ENCODE data around the gene NOXRED1. TPM values are rescaled to one million over a fixed set of nuclear protein-coding genes. Genes with fewer than 3 reads are reported as not detected.
"Not testable (repeated sequence)": the region's sequence is repeated elsewhere in the genome, so short reads cannot be mapped to it uniquely, and the experiment has no call there.

NOXRED1 gene
- polyA plus RNA-seq, 1 donor (not counting 4 experiments of a cell fraction or from before 2014, with no cell fraction given): 0.33 TPM

- H3K4me2 ChIP-seq (ENCODE audit: control insufficient read depth, extremely low read depth, insufficient read depth, low read depth, low read length): no peak overlapping the region
- H3K9ac ChIP-seq (ENCODE audit: control insufficient read depth, extremely low read depth, insufficient read depth, low read length): no peak overlapping the region
- dilution Hi-C loops (cut with MboI; ENCODE audit: extremely low pct_ligation_motif_present, low sequenced_read_pairs): no loop called here
- no peaks in the 10 kb centered on the region for H3K9me3 ChIP-seq (ENCODE audit: control insufficient read depth, low read depth, low read length)
- H3K4me3 ChIP-seq (ENCODE audit: control insufficient read depth in 2 of 3, extremely low read depth in 1 of 3, insufficient read depth in 2 of 3, low read depth in 1 of 3, low read length in 3 of 3): no peak overlapping the region
- H4K20me1 ChIP-seq (ENCODE audit: control insufficient read depth, extremely low read depth, insufficient read depth, low read length): no peaks in the 10 kb centered on the region
- no peaks in the 10 kb centered on the region for H3K27me3 ChIP-seq (ENCODE audit: control insufficient read depth, extremely low read depth, insufficient read depth, low read length)
- H3K36me3 ChIP-seq (ENCODE audit: control insufficient read depth in 2 of 2, extremely low read depth in 1 of 2, insufficient read depth in 2 of 2, low read length in 2 of 2): peaks cover 0 to 7% of the 10 kb centered on the region in 2 experiments
- DNase-seq (ENCODE audit: low read depth, low spot score) (no peak), FAIRE-seq (no peak)
- H3K4me1 ChIP-seq (ENCODE audit: control insufficient read depth, extremely low read depth, insufficient read depth, low read length): no peaks in the 10 kb centered on the region
- no peak overlapping the region for H2AFZ ChIP-seq (ENCODE audit: control insufficient read depth, low read length)
- H3K27ac ChIP-seq (ENCODE audit: control insufficient read depth, insufficient read depth, low read length): no peak overlapping the region
- no peak for TF ChIP-seq EZH2 (IDR thresholded peaks at IDR 0.05; ENCODE audit: low read length)
- no peak for TF ChIP-seq CTCF (optimal IDR thresholded peaks at IDR 0.05 in 1 of 3, IDR thresholded peaks at IDR 0.05 in 1 of 3, conservative IDR thresholded peaks at IDR 0.05 in 1 of 3; ENCODE audit: extremely low read depth in 1 of 3, insufficient read depth in 2 of 3, low read length in 3 of 3)
- no peaks in the 10 kb centered on the region for H3K79me2 ChIP-seq (ENCODE audit: control insufficient read depth, insufficient read depth, low read length)
- H3K9me1 ChIP-seq (ENCODE audit: control insufficient read depth, extremely low read depth, insufficient read depth, low read length): no peaks in the 10 kb centered on the region
Observed at GRCh38 chr14:77421201-77421600, 2.1 kb downstream of the NOXRED1 start.

GRCh38 chr14:77416836-77417235 is 6.5 kb downstream of the NOXRED1 start:
- H3K36me3 ChIP-seq (ENCODE audit: control insufficient read depth in 2 of 2, extremely low read depth in 1 of 2, insufficient read depth in 2 of 2, low read length in 2 of 2): no peaks in the 10 kb centered on the region
- H3K9me3 ChIP-seq (ENCODE audit: control insufficient read depth, low read depth, low read length): no peaks in the 10 kb centered on the region
- DNase-seq (ENCODE audit: low read depth, low spot score) (no peak), FAIRE-seq (no peak)
- no peaks in the 10 kb centered on the region for H3K9me1 ChIP-seq (ENCODE audit: control insufficient read depth, extremely low read depth, insufficient read depth, low read length)
- H3K4me3 ChIP-seq (ENCODE audit: control insufficient read depth in 2 of 3, extremely low read depth in 1 of 3, insufficient read depth in 2 of 3, low read depth in 1 of 3, low read length in 3 of 3): no peak overlapping the region
- no peaks in the 10 kb centered on the region for H3K79me2 ChIP-seq (ENCODE audit: control insufficient read depth, insufficient read depth, low read length)
- H3K9ac ChIP-seq (ENCODE audit: control insufficient read depth, extremely low read depth, insufficient read depth, low read length): no peak overlapping the region
- H3K4me1 ChIP-seq (ENCODE audit: control insufficient read depth, extremely low read depth, insufficient read depth, low read length): no peaks in the 10 kb centered on the region
- H2AFZ ChIP-seq (ENCODE audit: control insufficient read depth, low read length): no peak overlapping the region
- no peak for TF ChIP-seq CTCF (optimal IDR thresholded peaks at IDR 0.05 in 1 of 3, IDR thresholded peaks at IDR 0.05 in 1 of 3, conservative IDR thresholded peaks at IDR 0.05 in 1 of 3; ENCODE audit: extremely low read depth in 1 of 3, insufficient read depth in 2 of 3, low read length in 3 of 3)
- no peak for TF ChIP-seq EZH2 (IDR thresholded peaks at IDR 0.05; ENCODE audit: low read length)
- dilution Hi-C loops (cut with MboI; ENCODE audit: extremely low pct_ligation_motif_present, low sequenced_read_pairs): no loop called here
- no peak overlapping the region for H3K4me2 ChIP-seq (ENCODE audit: control insufficient read depth, extremely low read depth, insufficient read depth, low read depth, low read length)
- H3K27me3 ChIP-seq (ENCODE audit: control insufficient read depth, extremely low read depth, insufficient read depth, low read length): no peaks in the 10 kb centered on the region
- no peaks in the 10 kb centered on the region for H4K20me1 ChIP-seq (ENCODE audit: control insufficient read depth, extremely low read depth, insufficient read depth, low read length)
- no peak overlapping the region for H3K27ac ChIP-seq (ENCODE audit: control insufficient read depth, insufficient read depth, low read length)

- dilution Hi-C loops (cut with MboI; ENCODE audit: extremely low pct_ligation_motif_present, low sequenced_read_pairs); H4K20me1 ChIP-seq (ENCODE audit: control insufficient read depth, extremely low read depth, insufficient read depth, low read length); FAIRE-seq: not testable (repeated sequence)
Observed at GRCh38 chr14:77416098-77416497, 7.2 kb downstream of the NOXRED1 start.

GRCh38 chr14:77415403-77416030 is 7.8 kb downstream of the NOXRED1 start:
- H3K9me1 ChIP-seq (ENCODE audit: control insufficient read depth, extremely low read depth, insufficient read depth, low read length); H3K4me1 ChIP-seq (ENCODE audit: control insufficient read depth, extremely low read depth, insufficient read depth, low read length); H3K4me2 ChIP-seq (ENCODE audit: control insufficient read depth, extremely low read depth, insufficient read depth, low read depth, low read length); FAIRE-seq; H4K20me1 ChIP-seq (ENCODE audit: control insufficient read depth, extremely low read depth, insufficient read depth, low read length); H3K79me2 ChIP-seq (ENCODE audit: control insufficient read depth, insufficient read depth, low read length); H3K9me3 ChIP-seq (ENCODE audit: control insufficient read depth, low read depth, low read length); H3K9ac ChIP-seq (ENCODE audit: control insufficient read depth, extremely low read depth, insufficient read depth, low read length); H3K27ac ChIP-seq (ENCODE audit: control insufficient read depth, insufficient read depth, low read length); dilution Hi-C loops (cut with MboI; ENCODE audit: extremely low pct_ligation_motif_present, low sequenced_read_pairs); H3K4me3 ChIP-seq (ENCODE audit: control insufficient read depth in 2 of 3, extremely low read depth in 1 of 3, insufficient read depth in 2 of 3, low read depth in 1 of 3, low read length in 3 of 3); DNase-seq (ENCODE audit: low read depth, low spot score); H3K36me3 ChIP-seq (ENCODE audit: control insufficient read depth in 2 of 2, extremely low read depth in 1 of 2, insufficient read depth in 2 of 2, low read length in 2 of 2); H3K27me3 ChIP-seq (ENCODE audit: control insufficient read depth, extremely low read depth, insufficient read depth, low read length); H2AFZ ChIP-seq (ENCODE audit: control insufficient read depth, low read length): not testable (repeated sequence)

More at GRCh38 chr14:77416098-77416497, 7.2 kb downstream of the NOXRED1 start:
- not testable (repeated sequence) for H3K9me1 ChIP-seq (ENCODE audit: control insufficient read depth, extremely low read depth, insufficient read depth, low read length); H3K79me2 ChIP-seq (ENCODE audit: control insufficient read depth, insufficient read depth, low read length); H3K4me1 ChIP-seq (ENCODE audit: control insufficient read depth, extremely low read depth, insufficient read depth, low read length); H3K27ac ChIP-seq (ENCODE audit: control insufficient read depth, insufficient read depth, low read length); H3K9ac ChIP-seq (ENCODE audit: control insufficient read depth, extremely low read depth, insufficient read depth, low read length); H3K4me2 ChIP-seq (ENCODE audit: control insufficient read depth, extremely low read depth, insufficient read depth, low read depth, low read length); H3K4me3 ChIP-seq (ENCODE audit: control insufficient read depth in 2 of 3, extremely low read depth in 1 of 3, insufficient read depth in 2 of 3, low read depth in 1 of 3, low read length in 3 of 3); H3K27me3 ChIP-seq (ENCODE audit: control insufficient read depth, extremely low read depth, insufficient read depth, low read length); DNase-seq (ENCODE audit: low read depth, low spot score); H2AFZ ChIP-seq (ENCODE audit: control insufficient read depth, low read length); H3K36me3 ChIP-seq (ENCODE audit: control insufficient read depth in 2 of 2, extremely low read depth in 1 of 2, insufficient read depth in 2 of 2, low read length in 2 of 2); H3K9me3 ChIP-seq (ENCODE audit: control insufficient read depth, low read depth, low read length)
